K562 (cell line): ENCODE measurements around the gene RGS7BP. TPM values are rescaled to one million over a fixed set of nuclear protein-coding genes. Genes with fewer than 3 reads are reported as not detected.

Experiments
- ATAC-seq: fragments of 200-7000 bp; cut with Tn5 transposase; 3 replicates; pipeline ENCODE4 v1.9.1; 2020; ENCODE audit warnings: moderate library complexity
- BruUV-seq: library from RNA; stranded (reverse); fragments of 400-500 nt; replicated peaks from 2 replicates; lab custom pipeline; 2021; lab: Mats Ljungman, UMichigan
- CTCF ChIA-PET: fragments of 300-600 bp; formaldehyde crosslinking; extraction: SDS; loops from one replicate; lab custom pipeline; 2021; ENCODE audit warnings: low intra/inter-chr PET ratio; lab: Yijun Ruan, JAX
- POLR2A ChIA-PET: fragments of 300-600, 350-650 bp; sonication (Branson Sonifier 250); formaldehyde crosslinking; extraction: SDS; loops from one replicate; lab custom pipeline; 2021; ENCODE audit warnings: antibody characterized with exemption, inconsistent platforms; lab: Yijun Ruan, JAX
- DNase-seq, 4 experiments: peaks; one replicate each; pipeline versions ENCODE4 v3.0.0 to v3.0.0-alpha.2; 2011 to 2018; ENCODE audit warnings: low spot score in 3 of 4, mixed read lengths in 3 of 4; ENCODE audit errors: extremely low read depth in 1 of 4
- FAIRE-seq: peaks from 2 replicates; lab custom pipeline; 2011; peaks lifted over from hg19 to GRCh38; lab: Jason Lieb, UNC
- H2AFZ ChIP-seq: 2 replicates; pipeline ENCODE4 v1.6.0; 2011; ENCODE audit warnings: low read depth, low read length, control low read depth, inconsistent platforms
- H3K27ac ChIP-seq: fragments of 200-600 bp; 3 replicates; pipeline ENCODE4 v1.8.0; 2011; ENCODE audit warnings: low read depth, mild to moderate bottlenecking, control low read depth, inconsistent platforms, low read length, moderate library complexity, mixed read lengths; ENCODE audit errors: extremely low read depth
- H3K27me3 ChIP-seq, 2 experiments: fragments of 300-600 bp in 1 of 2; 2 replicates in 1 of 2; 3 replicates in 1 of 2; pipeline versions ENCODE4 v1.6.0 to v1.8.0; 2011; ENCODE audit warnings: inconsistent platforms in 2 of 2, low read length in 2 of 2, mild to moderate bottlenecking in 1 of 2, mixed read lengths in 1 of 2, moderate library complexity in 1 of 2; ENCODE audit not compliant: control insufficient read depth in 2 of 2, insufficient read depth in 2 of 2
- H3K36me3 ChIP-seq: fragments of 300-600 bp; 3 replicates; pipeline ENCODE4 v1.8.0; 2011; ENCODE audit warnings: mild to moderate bottlenecking, low read length, inconsistent platforms; ENCODE audit not compliant: control insufficient read depth, insufficient read depth
- H3K4me1 ChIP-seq, 2 experiments: fragments of 200-600 bp in 1 of 2; replicated peaks in 1 of 2; 2 replicates in 1 of 2; 3 replicates in 1 of 2; pipeline versions ENCODE4 v1.5.1 to v1.8.0; 2011; ENCODE audit warnings: inconsistent platforms in 2 of 2, low read length in 2 of 2, mild to moderate bottlenecking in 1 of 2, mixed read lengths in 1 of 2, moderate library complexity in 1 of 2; ENCODE audit not compliant: control insufficient read depth in 2 of 2, insufficient read depth in 2 of 2
- H3K4me2 ChIP-seq: 2 replicates; pipeline ENCODE4 v1.6.1; 2011; ENCODE audit warnings: low read length, control low read depth, inconsistent platforms, mixed read lengths; ENCODE audit not compliant: insufficient read depth
- H3K4me3 ChIP-seq: fragments of 200-600 bp; sonication (generic), shearing (Covaris generic); 2 replicates; pipeline ENCODE4 v1.5.1; 2016; ENCODE audit warnings: control low read depth, inconsistent platforms
- H3K79me2 ChIP-seq: fragments of 200-600 bp; 3 replicates; pipeline ENCODE4 v1.8.0; 2011; ENCODE audit warnings: low read length, inconsistent platforms; ENCODE audit not compliant: control insufficient read depth, insufficient read depth
- H3K9ac ChIP-seq, 2 experiments: 2 replicates each; pipeline versions ENCODE4 v1.6.0 to v1.6.1; 2011; ENCODE audit warnings: low read depth in 2 of 2, low read length in 2 of 2, control low read depth in 1 of 2, inconsistent platforms in 1 of 2, mild to moderate bottlenecking in 1 of 2, mixed read lengths in 1 of 2; ENCODE audit not compliant: insufficient read depth in 1 of 2
- H3K9me1 ChIP-seq: one replicate; pipeline ENCODE4 v1.6.0; 2011; ENCODE audit warnings: inconsistent platforms, mild to moderate bottlenecking, low read length, moderate library complexity; ENCODE audit not compliant: control insufficient read depth, insufficient read depth
- H3K9me3 ChIP-seq: replicated peaks from 2 replicates; pipeline ENCODE4 v1.5.1; 2011; ENCODE audit warnings: low read depth, low read length, inconsistent platforms; ENCODE audit not compliant: control insufficient read depth, insufficient read depth
- H4K20me1 ChIP-seq: replicated peaks from 2 replicates; pipeline ENCODE4 v1.6.1; 2011; ENCODE audit warnings: low read length, inconsistent platforms, mixed read lengths; ENCODE audit not compliant: control insufficient read depth, insufficient read depth
- BCOR ChIP-seq: fragments of 450-650 bp; IDR thresholded peaks from 2 replicates; pipeline ENCODE4 v1.6.1; 2016
- BDP1 ChIP-seq: IDR thresholded peaks from 3 replicates; pipeline ENCODE4 v1.6.1; 2011; ENCODE audit not compliant: insufficient read length, insufficient read depth
- CBX8 ChIP-seq: fragments of 200-600 bp; sonication (generic); IDR thresholded peaks from 2 replicates; pipeline ENCODE4 v1.6.1; 2012; ENCODE audit warnings: borderline replicate concordance, mixed run types, low read depth, mild to moderate bottlenecking, moderate library complexity, mixed read lengths, low read length, control low read depth, inconsistent platforms; ENCODE audit not compliant: poor library complexity, severe bottlenecking; ENCODE audit errors: extremely low read depth
- CEBPG ChIP-seq, 3 experiments: fragments of 200-800 bp in 1 of 3; sonication (Bioruptor generic) in 1 of 3; sonication (generic) in 1 of 3; formaldehyde crosslinking in 1 of 3; IDR thresholded peaks in 2 of 3; conservative IDR thresholded peaks in 1 of 3; 2 replicates each; pipeline versions ENCODE4 v1.6.1 to v1.8.0; 2016 to 2022; ENCODE audit warnings: missing compliant biosample characterization in 2 of 3, missing genetic modification characterization in 2 of 3, mild to moderate bottlenecking in 1 of 3, missing genetic modification reagents in 1 of 3
- CSDE1 ChIP-seq, 2 experiments: fragments of 450-650 bp; IDR thresholded peaks; 2 replicates each; pipeline ENCODE4 v1.6.1; 2016; ENCODE audit warnings: mild to moderate bottlenecking in 1 of 2
- GTF2E2 ChIP-seq: fragments of 200-800 bp; sonication (Bioruptor generic); IDR thresholded peaks from 2 replicates; pipeline ENCODE4 v1.6.1; 2016; ENCODE audit warnings: missing genetic modification characterization, missing compliant biosample characterization
- HDAC8 ChIP-seq: fragments of 450-650 bp; IDR thresholded peaks from 2 replicates; pipeline ENCODE4 v1.6.1; 2016; ENCODE audit warnings: mild to moderate bottlenecking, missing genetic modification characterization, moderate library complexity, missing compliant biosample characterization
- JUN ChIP-seq, 2 experiments: sonication (generic) in 1 of 2; formaldehyde crosslinking in 1 of 2; IDR thresholded peaks; 2 replicates each; pipeline versions ENCODE4 v1.6.1 to v1.8.0; 2012 to 2022; ENCODE audit warnings: borderline replicate concordance in 2 of 2, mild to moderate bottlenecking in 2 of 2, improper control_type of control experiment in 1 of 2, low read depth in 1 of 2, low read length in 1 of 2, missing genetic modification reagents in 1 of 2
- NR1H2 ChIP-seq: sonication (generic); formaldehyde crosslinking; IDR thresholded peaks from 2 replicates; pipeline ENCODE4 v1.4.0; 2020; ENCODE audit warnings: mild to moderate bottlenecking, missing genetic modification reagents
- PRPF4 ChIP-seq: fragments of 200-400 bp; formaldehyde crosslinking; IDR thresholded peaks from one replicate; pipeline ENCODE4 v1.6.1; 2017; ENCODE audit warnings: low read length, low read depth, mild to moderate bottlenecking; ENCODE audit not compliant: insufficient read depth, poor library complexity, severe bottlenecking
- RAD21 ChIP-seq, 2 experiments: fragments of 250-450 bp in 1 of 2; fragments of 450-650 bp in 1 of 2; sonication (Bioruptor Pico) in 1 of 2; formaldehyde crosslinking in 1 of 2; IDR thresholded peaks in 1 of 2; conservative IDR thresholded peaks in 1 of 2; 2 replicates each; pipeline versions ENCODE4 v1.4.0 to v1.8.0; 2020 to 2022; ENCODE audit warnings: mild to moderate bottlenecking in 2 of 2, moderate library complexity in 1 of 2
- SRSF7 ChIP-seq: fragments of 200-400 bp; formaldehyde crosslinking; optimal IDR thresholded peaks from 2 replicates; pipeline ENCODE3; 2017; ENCODE audit warnings: mild to moderate bottlenecking, low read depth, low read length
- ZNF133 ChIP-seq: fragments of 250-450 bp; sonication (Bioruptor Pico); IDR thresholded peaks from 2 replicates; pipeline ENCODE4 v1.4.0; 2020; ENCODE audit warnings: mild to moderate bottlenecking
- ZNF24 ChIP-seq: fragments of 450-650 bp; IDR thresholded peaks from 2 replicates; pipeline ENCODE4 v1.6.1; 2016
- ZNF324 ChIP-seq: fragments of 250-450 bp; sonication (Bioruptor Pico); IDR thresholded peaks from 2 replicates; pipeline ENCODE4 v1.4.0; 2020; ENCODE audit warnings: mild to moderate bottlenecking
- ZSCAN29 ChIP-seq: fragments of 450-650 bp; IDR thresholded peaks from 2 replicates; pipeline ENCODE4 v1.6.1; 2017
- WGBS: fragments of 100-300 bp; shearing (Covaris generic); methylation state at CpG from one replicate; pipeline ENCODE4 v1.1.6; 2016; ENCODE audit warnings: low coverage, mixed read lengths; ENCODE audit not compliant: insufficient coverage; ENCODE audit errors: missing lambda C conversion rate; 5-methylcytosine and 5-hydroxymethylcytosine counted together
- in situ Hi-C: fragments of 300-500 bp; cut with MboI; formaldehyde crosslinking; loops from 4 replicates; pipeline ENCODE4 v1.15.0; 2018; ENCODE audit warnings: inconsistent platforms, mixed read lengths
- intact Hi-C: fragments of 100-400 bp; cut with micrococcal nuclease; formaldehyde crosslinking; loops from 2 replicates; pipeline ENCODE4 v1.14.2; 2022
- polyA plus RNA-seq, 8 experiments: library from polyadenylated mRNA; depleted of rRNA in 4 of 8; stranded (reverse) in 5 of 8; unstranded in 3 of 8; fragments of >200 nt; fragmentation: Nextera tagmentation in 2 of 8; fragmentation: Illumina TruSeq in 1 of 8; extraction: Ambion mirVana in 2 of 8; extraction: Trizol in 1 of 8; gene quantifications; 2 replicates each; pipeline versions ENCODE4 v1.2.1 to v1.2.3, GENCODE V29; 2011 to 2014; ENCODE audit warnings: inconsistent platforms in 1 of 8, missing spikeins in 1 of 8
- total RNA-seq, 7 experiments: library from RNA; depleted of rRNA in 6 of 7; stranded (reverse); fragments of >200 nt in 6 of 7; fragmentation: Illumina TruSeq in 2 of 7; extraction: Trizol in 2 of 7; gene quantifications; 2 replicates each; pipeline versions ENCODE4 v1.2.1 to v1.2.3, GENCODE V29; 2011 to 2021; ENCODE audit warnings: low replicate concordance in 1 of 7
- TF ChIP-seq, protein P1 (sequence below): fragments of 450-650 bp; IDR thresholded peaks from 2 replicates; pipeline ENCODE4 v1.6.1; 2017; ENCODE audit warnings: mild to moderate bottlenecking, moderate library complexity
- TF ChIP-seq, protein P2 (sequence below): IDR thresholded peaks from 2 replicates; pipeline ENCODE4 v1.6.1; 2016; ENCODE audit warnings: missing genetic modification characterization, missing compliant biosample characterization

Gene RGS7BP
- total and polyA plus RNA-seq, 9 of the 15 experiments (the other 6 are each of a cell fraction or from before 2014, with no cell fraction given), result not detected

DNA sequence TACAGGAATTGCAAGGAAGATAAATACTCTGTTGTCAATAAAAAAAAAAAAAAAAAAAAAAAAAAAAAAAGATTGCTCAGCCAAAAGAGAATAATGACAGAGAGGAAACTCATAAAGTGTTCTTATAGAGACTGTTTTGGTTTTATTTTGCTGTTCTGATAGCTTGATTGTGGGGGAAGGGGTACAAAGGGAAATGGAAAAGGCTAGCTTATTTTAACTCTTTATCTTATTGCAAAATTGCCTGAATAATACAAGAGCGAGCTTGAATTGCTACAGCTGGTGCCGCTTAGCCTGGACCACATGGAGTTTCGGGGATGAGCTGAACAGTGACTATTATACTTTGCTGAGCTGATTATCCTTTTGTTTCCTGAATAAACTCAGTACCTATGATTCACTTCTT lies 153.5 kb downstream of the RGS7BP start:
- FAIRE-seq (no peak), ATAC-seq (no peak), DNase-seq (no peak)
- 2% methylated on average over 3 of the region's 3 CpGs for WGBS
- ChIA-PET POLR2A (interaction anchor here (1.1 to 1.7 kb wide), 2 partner anchors 9 to 11 kb away, joined by 4 read pairs; no protein-coding TSS in a partner anchor), CTCF (no interaction called here)
- no TSS peak for BruUV-seq
- H3K79me2 ChIP-seq, result no peaks in the 10 kb centered on the region
- no peak overlapping the region for H3K4me2 ChIP-seq
- H3K4me3 ChIP-seq, result no peak overlapping the region
- in situ Hi-C loops, result no loop called here
- no peaks in the 10 kb centered on the region for H3K27me3 ChIP-seq
- H3K36me3 ChIP-seq, result no peaks in the 10 kb centered on the region
- H2AFZ ChIP-seq, result no peak overlapping the region
- H4K20me1 ChIP-seq, result no peaks in the 10 kb centered on the region
- no peak overlapping the region for H3K9ac ChIP-seq
- no peak overlapping the region for H3K27ac ChIP-seq
- H3K4me1 ChIP-seq, result no peaks in the 10 kb centered on the region
- H3K9me1 ChIP-seq, result no peaks in the 10 kb centered on the region
- intact Hi-C loops, result no loop called here
- H3K9me3 ChIP-seq, result no peaks in the 10 kb centered on the region
- no peak for TF ChIP-seq ZNF324
- no peak for TF ChIP-seq CSDE1 (IDR thresholded peaks at IDR 0.05)
- TF ChIP-seq BCOR, result no peak
- TF ChIP-seq NR1H2 (CRISPR knock-in tag), result no peak
- TF ChIP-seq PRPF4, result no peak
- TF ChIP-seq BDP1, result no peak
- TF ChIP-seq RAD21 (CRISPR knock-in tag; conservative IDR thresholded peaks at IDR 0.05 in 1 of 2, IDR thresholded peaks at IDR 0.05 in 1 of 2), result no peak
- TF ChIP-seq SRSF7, result no peak
- TF ChIP-seq HDAC8 (tag), result no peak
- TF ChIP-seq ZNF133, result no peak
- TF ChIP-seq ZNF24, result no peak
- TF ChIP-seq CBX8, result no peak
- TF ChIP-seq, protein P1, sequence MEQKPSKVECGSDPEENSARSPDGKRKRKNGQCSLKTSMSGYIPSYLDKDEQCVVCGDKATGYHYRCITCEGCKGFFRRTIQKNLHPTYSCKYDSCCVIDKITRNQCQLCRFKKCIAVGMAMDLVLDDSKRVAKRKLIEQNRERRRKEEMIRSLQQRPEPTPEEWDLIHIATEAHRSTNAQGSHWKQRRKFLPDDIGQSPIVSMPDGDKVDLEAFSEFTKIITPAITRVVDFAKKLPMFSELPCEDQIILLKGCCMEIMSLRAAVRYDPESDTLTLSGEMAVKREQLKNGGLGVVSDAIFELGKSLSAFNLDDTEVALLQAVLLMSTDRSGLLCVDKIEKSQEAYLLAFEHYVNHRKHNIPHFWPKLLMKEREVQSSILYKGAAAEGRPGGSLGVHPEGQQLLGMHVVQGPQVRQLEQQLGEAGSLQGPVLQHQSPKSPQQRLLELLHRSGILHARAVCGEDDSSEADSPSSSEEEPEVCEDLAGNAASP, result no peak
- no peak for TF ChIP-seq CEBPG (CRISPR knock-in tag; IDR thresholded peaks at IDR 0.05)
- no peak for TF ChIP-seq CEBPG (tag; conservative IDR thresholded peaks at IDR 0.05 in 1 of 2, IDR thresholded peaks at IDR 0.05 in 1 of 2)
- no peak for TF ChIP-seq JUN (IDR thresholded peaks at IDR 0.05; ENCODE audit: borderline replicate concordance, low read depth, low read length)
- no peak for TF ChIP-seq JUN (CRISPR knock-in tag; IDR thresholded peaks at IDR 0.05; ENCODE audit: borderline replicate concordance)
- no peak for TF ChIP-seq GTF2E2 (tag)
- TF ChIP-seq, protein P2, sequence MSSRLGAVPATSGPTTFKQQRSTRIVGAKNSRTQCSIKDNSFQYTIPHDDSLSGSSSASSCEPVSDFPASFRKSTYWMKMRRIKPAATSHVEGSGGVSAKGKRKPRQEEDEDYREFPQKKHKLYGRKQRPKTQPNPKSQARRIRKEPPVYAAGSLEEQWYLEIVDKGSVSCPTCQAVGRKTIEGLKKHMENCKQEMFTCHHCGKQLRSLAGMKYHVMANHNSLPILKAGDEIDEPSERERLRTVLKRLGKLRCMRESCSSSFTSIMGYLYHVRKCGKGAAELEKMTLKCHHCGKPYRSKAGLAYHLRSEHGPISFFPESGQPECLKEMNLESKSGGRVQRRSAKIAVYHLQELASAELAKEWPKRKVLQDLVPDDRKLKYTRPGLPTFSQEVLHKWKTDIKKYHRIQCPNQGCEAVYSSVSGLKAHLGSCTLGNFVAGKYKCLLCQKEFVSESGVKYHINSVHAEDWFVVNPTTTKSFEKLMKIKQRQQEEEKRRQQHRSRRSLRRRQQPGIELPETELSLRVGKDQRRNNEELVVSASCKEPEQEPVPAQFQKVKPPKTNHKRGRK (tag), result no peak
- no peak for TF ChIP-seq ZSCAN29
